ENCODE results near the gene SYNGR1.

DNA sequence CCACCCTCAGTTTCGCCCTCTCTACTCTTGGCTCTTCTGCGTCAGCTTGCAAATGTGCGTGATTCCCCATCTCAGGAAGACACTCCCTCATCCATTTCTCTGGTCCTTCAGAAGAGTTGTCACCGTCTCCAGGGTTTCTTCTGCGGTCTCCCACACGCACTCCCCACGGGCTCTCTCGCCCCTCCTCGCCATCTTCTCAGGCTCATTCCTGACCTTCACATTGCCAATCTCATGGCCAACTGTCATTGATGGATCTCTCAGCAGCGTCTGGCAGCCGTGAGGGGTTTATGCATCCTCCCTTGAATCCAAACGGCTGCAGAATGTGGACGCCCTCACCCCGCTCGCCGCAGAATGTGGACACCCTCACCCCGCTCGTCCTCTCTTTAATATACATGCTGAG lies 10.5 kb downstream of the SYNGR1 start:
- TF ChIP-seq, protein P1, sequence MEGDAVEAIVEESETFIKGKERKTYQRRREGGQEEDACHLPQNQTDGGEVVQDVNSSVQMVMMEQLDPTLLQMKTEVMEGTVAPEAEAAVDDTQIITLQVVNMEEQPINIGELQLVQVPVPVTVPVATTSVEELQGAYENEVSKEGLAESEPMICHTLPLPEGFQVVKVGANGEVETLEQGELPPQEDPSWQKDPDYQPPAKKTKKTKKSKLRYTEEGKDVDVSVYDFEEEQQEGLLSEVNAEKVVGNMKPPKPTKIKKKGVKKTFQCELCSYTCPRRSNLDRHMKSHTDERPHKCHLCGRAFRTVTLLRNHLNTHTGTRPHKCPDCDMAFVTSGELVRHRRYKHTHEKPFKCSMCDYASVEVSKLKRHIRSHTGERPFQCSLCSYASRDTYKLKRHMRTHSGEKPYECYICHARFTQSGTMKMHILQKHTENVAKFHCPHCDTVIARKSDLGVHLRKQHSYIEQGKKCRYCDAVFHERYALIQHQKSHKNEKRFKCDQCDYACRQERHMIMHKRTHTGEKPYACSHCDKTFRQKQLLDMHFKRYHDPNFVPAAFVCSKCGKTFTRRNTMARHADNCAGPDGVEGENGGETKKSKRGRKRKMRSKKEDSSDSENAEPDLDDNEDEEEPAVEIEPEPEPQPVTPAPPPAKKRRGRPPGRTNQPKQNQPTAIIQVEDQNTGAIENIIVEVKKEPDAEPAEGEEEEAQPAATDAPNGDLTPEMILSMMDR (conservative IDR thresholded peaks at IDR 0.05 in 1 of 2, IDR thresholded peaks at IDR 0.05 in 1 of 2; ENCODE audit: extremely low read depth in 1 of 2, insufficient read depth in 1 of 2, low read depth in 1 of 2, low read length in 2 of 2), result no peak
- no peak for TF ChIP-seq EZH2 (IDR thresholded peaks at IDR 0.05; ENCODE audit: borderline replicate concordance, low read length)
